H1 (cell line): ENCODE data around the gene EXO1. TPM values are rescaled to one million over a fixed set of nuclear protein-coding genes. Genes with fewer than 3 reads are reported as not detected.

Source experiments
- TCF12 ChIP-seq: IDR thresholded peaks from 2 replicates; pipeline ENCODE4 v1.6.1; 2011; ENCODE audit warnings: low read depth, mild to moderate bottlenecking, low read length
- polyA plus RNA-seq, 7 experiments: library from polyadenylated mRNA; depleted of rRNA in 3 of 7; stranded (reverse) in 5 of 7; unstranded in 2 of 7; fragments of >200 nt in 5 of 7; fragments of 200-250 nt in 2 of 7; gene quantifications; 1 replicate in 5 of 7; 2 replicates in 1 of 7; 4 replicates in 1 of 7; pipeline versions ENCODE4 v1.2.1 to v1.2.3, GENCODE V29; 2011 to 2013; ENCODE audit warnings: missing spikeins in 2 of 7, mixed read lengths in 2 of 7
- total RNA-seq: library from RNA; stranded (reverse); fragmentation: NEBNext Ultra II Directional; extraction: Animal tissue kit (Norgen Biotek cat#: 25700); gene quantifications from 2 replicates; pipeline ENCODE4 v1.2.1, GENCODE V29; 2021
- TF ChIP-seq, protein P1 (sequence below): IDR thresholded peaks from 2 replicates; pipeline ENCODE4 v1.6.1; 2012; ENCODE audit warnings: low read length, inconsistent platforms

Gene EXO1
- total and polyA plus RNA-seq, 2 of the 8 experiments (the other 6 are each of a cell fraction or from before 2014, with no cell fraction given), result 9.2 to 43.0 TPM

DNA sequence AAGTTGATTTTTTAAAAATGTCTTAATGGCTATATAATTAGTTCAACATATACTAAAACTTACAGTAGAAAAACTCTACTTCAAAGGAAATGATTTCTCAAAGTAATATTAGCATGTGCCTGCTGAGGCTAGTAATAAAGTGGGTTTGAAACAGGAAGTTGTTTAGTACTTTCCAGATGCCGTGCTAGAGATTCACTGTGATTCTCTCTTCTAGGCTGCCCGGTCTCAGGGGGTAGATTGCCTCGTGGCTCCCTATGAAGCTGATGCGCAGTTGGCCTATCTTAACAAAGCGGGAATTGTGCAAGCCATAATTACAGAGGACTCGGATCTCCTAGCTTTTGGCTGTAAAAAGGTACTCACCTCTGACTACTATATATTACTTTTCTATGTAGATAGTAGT lies 9.1 kb downstream of the EXO1 start (continued):
- no peak for TF ChIP-seq TCF12
- TF ChIP-seq, protein P1, sequence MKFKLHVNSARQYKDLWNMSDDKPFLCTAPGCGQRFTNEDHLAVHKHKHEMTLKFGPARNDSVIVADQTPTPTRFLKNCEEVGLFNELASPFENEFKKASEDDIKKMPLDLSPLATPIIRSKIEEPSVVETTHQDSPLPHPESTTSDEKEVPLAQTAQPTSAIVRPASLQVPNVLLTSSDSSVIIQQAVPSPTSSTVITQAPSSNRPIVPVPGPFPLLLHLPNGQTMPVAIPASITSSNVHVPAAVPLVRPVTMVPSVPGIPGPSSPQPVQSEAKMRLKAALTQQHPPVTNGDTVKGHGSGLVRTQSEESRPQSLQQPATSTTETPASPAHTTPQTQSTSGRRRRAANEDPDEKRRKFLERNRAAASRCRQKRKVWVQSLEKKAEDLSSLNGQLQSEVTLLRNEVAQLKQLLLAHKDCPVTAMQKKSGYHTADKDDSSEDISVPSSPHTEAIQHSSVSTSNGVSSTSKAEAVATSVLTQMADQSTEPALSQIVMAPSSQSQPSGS, result no peak
